Stimulated activated CD8-positive, alpha-beta memory T cell treated with anti-CD3 and anti-CD28 coated beads, Interleukin-7, amount 100 ng/mL, for 48 hours (primary cell): ENCODE data around the gene MARCKSL1.

Experiments
- DNase-seq, 2 donors: peaks; one replicate each; pipeline ENCODE4 v3.0.0-alpha.2; 2020; ENCODE audit warnings: low read depth in 1 of 2; ENCODE audit errors: extremely low read depth in 1 of 2

The MARCKSL1 gene

DNA sequence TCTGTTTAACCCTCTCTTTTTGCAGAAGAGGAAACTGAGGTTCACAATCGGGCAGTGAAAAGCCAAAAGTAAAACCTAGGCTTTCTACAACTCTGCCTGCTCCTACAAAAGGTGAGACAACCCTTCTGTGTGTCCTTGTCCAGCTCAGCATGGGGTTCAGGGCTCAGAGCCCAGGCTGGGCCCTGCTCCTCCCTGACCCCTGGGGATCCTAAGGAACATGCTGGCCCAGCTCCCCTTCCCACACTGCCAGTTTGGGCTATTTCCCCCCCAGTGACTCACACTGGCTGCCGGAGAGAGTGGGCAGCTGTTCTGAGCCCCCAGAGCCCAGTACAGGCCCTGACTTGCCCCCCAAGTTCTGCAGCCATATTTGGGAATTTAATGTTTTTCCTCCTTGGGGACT is 17.4 kb upstream of the MARCKSL1 start:
- DNase-seq = no peak

DNA sequence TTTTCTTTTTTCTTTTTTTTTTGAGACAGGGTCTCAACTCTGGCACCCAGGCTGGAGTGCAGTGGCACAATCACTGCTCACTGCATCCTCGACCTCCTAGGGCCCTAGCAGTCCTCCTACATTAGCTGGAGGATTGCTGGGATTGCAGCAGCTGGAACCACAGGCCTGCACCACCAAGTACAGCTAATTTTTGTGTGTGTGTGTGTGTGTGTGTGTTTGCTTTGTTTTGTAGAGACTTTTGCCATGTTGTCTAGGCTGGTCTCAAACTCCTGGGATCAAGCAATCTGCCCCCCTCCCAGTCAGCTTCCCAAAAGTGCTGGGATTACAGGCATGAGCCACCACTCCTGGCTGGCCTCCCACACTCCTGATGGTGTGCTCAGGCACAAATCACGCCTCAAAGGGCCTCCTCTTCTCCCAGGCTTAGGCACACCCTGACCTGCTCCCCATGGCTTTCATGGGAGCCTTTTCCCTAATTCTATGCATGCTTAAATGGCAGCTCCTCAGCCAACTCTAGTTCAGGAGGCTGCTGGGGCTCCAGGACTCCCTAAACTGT is 16.9 kb upstream of the MARCKSL1 start:
- no peak for DNase-seq

DNA sequence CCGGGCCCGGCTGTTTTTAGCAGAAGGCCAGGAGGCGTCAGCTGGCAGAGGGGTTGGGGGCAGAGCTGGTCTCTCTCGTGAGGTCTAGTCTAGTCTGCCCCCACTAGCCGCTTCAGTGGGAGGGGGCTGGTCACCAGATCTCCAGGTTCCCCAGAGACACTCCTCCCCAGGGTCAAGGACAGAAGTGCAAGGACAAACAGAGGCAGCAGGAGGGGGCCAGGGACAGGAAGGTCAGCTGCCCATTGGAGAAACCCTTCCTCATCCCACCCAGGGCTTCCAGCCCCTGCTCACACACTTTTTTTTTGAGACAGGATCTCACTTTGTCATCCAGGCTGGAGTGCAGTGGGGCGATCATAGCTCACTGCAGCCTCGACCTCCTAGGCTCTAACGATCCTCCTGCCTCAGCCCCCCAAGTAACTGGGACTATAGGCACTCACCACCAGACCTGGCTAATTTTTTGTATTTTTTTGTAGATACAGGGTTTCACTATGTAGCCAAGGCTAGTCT is 16.3 kb upstream of the MARCKSL1 start:
- DNase-seq = no peak

DNA sequence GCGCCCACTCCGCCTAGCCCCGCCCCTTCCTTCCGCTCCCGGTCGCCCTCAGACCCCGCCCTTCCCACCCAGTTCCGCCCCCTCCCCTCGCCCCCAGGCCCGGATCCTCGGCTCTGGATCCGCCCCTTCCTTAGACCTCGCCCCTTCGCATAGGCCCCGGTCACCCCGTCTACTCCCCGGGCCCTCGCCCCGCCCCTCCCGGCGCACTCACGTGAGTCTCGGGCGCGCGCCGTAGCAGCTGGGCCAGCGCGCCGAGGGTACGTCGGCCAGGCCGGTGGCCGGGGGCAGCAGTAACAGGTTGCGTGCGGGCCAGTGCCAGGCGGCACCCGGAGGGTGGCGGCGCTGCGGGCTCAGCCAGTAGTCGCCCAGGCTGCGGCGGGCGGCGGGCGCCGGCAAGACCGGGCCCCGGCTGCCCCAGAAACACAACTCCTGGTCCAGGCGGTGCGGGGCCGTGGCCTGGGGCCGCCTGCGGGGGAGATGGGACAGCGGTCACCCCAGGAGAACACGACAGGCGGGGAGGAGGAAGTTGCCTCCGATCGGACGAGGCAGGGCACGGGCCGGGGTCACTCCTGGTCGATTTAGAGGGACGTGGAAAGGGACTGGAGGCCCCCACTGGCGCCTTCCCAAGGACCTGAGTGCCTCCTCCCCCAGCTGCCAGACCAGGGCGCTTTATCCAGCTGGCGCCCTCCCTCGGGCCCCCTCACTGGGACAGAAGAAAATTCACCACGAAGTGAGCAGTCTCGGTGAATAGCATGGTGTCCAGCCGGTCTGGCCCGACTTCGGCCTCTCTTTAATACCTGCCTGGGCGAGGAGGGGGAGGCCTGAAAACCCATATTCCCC is 15.6 kb upstream of the MARCKSL1 start:
- DNase-seq = peak; percentile 64 to 80

DNA sequence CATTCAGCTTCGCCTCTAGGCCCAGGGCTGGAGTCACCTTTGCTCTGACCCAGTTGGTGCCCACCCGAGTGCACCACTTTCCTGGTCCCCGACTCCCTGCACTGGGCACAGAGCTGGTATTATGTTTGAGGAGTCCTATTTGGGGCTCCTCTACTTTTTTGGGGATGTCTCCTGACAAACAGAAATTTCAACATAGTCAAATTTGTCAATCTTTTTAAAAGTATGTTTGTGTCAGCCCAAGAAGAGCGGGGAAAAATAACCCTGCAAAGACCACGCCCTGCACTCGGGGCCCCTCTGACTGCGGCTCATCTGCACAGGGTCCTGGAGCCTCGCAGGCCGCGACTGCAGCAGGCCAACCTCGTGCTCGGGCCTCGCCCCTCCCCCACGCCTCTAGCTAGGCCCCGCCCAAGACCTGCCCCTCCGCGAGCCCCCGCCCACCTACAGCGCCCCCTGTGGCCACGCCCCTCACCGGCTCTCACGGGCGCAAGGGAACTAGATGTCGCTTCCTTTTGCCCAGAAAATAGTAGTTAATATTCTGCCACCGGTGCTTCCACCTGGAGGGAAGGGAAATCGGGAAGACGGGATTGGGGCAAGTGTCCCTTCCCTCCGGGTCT is 14.9 kb upstream of the MARCKSL1 start:
- peak; percentile 54 to 56 for DNase-seq

DNA sequence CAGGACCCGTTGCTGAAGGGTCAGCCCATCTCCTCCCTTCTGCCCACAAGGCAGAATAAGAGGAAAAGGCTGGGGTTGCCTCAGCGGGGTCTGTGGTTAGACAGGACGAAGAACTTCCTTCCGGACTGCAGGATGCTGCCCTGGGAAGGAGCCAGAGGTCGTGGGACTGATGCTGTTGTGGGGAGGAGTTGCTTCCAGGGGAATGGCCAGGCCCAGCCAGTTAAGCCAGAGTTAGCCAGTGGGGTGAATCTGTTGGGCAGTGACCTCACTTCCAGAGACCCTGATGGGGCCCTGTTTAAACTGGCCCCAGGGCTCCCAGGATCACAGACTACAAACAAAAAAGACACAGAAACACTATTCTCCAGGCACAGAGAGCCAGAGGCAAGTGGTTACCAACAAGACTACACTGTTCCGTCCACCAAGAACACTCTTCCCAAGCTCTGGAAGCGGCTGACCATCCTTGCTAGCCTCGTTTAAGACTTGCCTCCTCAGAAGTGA is 13.2 kb upstream of the MARCKSL1 start:
- DNase-seq = no peak

DNA sequence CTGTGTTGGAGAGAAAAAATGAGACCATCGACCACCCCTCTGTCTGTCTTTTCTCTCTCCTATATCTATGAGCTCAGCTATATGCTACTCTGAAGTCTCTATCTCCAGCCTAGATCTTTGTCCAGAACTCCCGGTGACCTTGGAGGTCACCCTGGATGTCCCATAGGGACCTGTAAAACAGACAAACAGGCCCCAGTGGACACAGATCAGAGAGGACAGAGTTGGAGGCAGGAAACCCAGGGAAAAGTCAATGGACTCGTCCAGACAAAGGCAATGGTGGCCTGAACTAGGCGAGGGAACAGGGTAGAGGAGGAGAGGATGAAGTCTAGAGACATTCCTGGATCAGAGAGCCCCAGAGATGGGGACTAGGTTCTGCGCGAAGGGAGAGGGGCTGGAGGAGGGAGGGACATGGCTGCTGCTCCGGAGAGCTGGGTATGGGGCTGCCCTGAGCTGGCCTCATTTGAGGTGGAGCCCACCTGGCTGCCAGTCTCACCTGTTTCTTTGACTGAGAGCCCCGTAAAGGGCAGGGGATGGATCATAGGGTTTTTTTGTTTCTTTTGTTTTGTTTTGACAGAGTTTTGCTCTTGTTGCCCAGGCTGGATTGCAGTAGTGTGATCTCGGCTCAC is 10.6 kb upstream of the MARCKSL1 start:
- DNase-seq = no peak

DNA sequence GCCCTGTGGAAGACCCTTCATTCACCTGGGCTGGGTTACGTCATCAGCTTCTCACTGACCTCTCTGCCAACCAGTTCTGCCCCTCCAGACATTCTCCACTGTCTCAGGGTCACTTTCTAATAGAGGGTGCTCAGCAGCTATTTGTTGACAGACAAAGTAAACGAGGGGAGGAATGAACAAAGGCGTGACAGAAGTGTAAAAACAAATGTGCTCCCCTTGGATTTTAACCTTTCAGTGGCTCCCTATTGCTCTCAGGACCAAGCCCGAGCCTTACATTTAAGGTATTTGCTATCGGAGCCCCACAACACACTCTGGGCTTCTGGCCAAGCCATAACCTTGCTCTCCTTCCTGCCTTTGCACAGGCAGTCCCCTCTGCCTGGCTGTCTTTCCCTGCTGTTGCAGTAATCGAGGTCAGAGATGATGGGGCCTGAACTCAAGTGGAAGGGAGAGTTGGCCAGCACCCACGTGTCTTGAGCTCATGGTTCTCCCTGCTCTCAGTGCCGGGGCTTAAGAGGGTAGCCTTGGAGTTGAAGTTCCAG is 9.3 kb upstream of the MARCKSL1 start:
- no peak for DNase-seq

DNA sequence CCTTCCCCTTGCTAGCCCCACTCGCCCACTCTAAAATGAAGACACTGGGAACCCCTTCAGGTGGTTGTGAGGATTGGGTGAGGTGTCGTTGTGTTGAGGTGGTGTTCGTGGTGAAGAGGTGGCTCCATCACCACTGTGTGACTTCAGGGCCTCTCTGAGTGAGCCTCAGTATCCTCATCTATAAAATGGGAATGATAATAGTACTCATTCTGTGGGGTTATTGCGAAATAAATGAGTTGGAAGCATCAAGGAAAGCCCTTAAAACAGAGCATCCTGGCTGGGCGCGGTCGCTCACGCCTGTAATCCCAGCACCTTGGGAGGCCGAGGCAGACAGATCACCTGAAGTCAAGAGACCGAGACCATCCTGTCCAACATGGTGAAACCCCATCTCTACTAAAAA is 6.7 kb upstream of the MARCKSL1 start:
- DNase-seq = no peak

DNA sequence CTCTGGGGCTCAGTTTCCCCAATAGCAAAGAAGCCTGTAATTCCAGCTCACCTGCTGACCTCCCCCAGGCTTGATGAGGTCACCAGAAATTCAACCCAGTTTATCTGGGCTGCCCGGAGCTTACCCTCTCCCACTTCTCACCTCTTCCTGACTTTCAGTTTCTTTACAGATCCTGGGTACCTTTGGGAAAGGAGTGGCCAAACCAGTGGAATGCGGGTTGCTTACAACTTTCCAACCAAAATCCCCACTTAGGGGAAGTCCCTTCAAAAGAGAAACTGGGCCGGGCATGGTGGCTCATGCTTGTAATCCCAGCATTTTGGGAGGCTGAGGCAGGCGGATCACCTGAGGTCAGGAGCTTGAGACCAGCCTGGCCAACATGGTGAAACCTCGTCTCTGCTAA is 5.9 kb upstream of the MARCKSL1 start:
- DNase-seq = no peak

DNA sequence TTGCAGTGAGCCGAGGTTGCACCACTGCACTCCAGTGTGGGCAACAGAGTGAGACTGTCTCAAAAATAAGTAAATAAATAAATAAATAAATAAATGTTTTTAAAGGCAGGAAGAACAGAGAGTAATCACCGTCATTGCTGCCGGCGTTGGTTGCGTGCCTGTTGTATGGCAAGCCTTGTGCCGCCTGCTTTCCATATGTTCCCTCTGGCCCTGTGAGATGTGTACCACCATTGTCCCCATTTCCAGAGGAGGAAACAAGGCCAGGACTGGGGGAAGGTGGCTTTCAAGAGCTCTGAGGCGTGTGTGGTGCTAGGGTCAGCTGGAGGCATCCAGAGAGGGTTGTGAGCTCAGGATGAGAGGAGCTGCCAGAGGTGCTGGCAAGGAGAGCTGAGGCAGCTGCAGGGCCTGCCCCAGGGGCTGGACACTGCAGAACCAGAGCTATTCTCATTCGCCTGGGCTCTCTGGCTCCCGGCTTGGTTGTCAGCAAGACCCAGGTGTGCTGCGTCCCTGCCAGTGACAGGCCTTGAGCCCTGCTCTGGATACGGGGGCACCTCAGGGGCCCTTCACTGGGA is 5.2 kb upstream of the MARCKSL1 start:
- DNase-seq = no peak

DNA sequence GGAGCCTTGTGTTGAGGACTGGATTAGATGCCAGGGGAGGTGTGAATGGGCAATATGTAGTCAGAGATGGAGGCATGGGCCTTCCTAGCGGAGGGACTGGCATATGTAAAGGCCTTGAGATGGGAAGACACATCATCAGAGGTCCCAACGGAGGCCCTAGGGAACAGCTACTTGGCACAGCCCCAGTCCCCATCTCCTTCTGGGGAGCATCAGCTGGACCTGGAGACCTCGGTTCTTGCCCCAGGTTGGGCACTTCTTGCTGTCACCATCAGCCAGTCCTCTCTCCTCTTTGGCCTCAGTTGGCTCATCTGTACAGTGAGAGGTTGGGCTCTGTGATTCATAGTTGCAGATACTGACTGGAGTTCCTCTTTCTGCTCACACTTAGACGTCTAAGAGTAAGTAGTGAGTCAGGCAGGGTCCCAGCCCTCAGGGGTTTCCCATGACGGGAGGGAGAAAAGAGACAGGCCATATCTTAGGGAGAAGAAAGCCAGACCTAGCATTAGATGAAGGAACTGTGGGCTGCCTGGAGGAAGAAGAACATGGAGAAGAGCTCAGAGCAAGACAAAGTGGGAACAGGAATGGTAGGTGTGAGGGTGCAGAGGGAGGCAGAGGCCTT is 3.4 kb upstream of the MARCKSL1 start:
- peak in 1 of 2 donors; percentile 60 for DNase-seq

DNA sequence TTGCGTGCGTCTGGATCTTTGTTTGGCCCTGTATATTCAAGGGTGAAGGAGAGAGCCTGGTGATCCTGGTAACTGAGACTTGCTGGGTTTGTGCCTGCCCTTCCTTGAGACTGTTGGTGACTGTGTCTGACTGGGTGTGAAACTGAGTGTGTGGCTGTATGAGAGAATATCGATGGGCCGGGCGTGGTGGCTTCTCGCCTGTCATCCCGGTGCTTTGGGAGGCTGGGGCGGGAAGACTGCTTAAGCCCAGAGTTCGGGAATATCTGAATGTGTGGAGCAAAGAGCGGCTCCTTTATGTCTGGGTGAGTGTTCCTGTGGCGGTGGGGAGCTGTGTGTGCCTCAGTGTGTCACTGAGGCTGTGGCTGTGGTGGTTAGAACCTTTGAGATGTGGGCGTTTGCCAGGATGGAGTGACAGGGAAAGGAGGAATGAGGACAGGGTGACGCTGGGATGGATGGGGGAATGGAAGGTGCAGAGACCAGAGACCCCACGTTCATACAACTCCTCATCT is 2.7 kb upstream of the MARCKSL1 start:
- DNase-seq = no peak

DNA sequence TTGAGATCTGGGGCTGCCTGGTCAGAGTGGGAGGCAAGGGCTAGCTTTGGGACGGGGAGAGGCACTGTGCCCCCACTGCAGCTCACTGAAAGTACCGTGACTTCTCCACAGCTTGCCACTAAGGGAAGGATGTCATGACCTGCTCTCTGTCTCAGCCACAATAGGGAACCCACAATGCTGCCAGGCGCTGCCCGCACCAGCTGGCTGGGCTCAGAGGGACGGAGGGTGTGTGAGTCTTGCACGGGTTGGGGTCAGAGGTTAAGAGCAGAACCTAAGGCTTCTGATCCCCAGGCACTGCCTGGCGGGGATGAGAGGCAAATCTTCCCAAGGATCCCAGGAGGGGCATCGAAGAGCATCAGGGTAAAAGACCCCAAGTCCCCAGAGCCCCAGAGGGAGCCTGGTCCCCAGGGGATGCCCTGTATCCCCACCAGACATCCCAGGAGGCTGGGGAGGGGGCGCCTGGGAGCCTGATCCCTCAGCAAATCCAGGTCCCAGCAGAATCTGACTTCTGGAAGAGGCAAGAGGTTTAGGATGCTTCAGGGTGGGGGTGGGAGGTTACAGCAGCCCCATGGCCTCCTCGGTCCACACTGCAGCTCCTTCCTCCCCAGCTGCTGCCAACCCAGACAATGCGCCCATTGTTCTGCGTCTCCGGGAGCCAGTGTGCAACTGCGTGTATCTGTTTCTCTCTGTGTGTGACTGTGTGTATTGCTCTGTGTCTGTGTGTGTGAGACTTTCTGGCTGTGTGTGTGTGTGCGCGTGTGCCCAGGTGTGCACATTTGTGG is 2.0 kb upstream of the MARCKSL1 start:
- peak in 1 of 2 donors; percentile 22 for DNase-seq

DNA sequence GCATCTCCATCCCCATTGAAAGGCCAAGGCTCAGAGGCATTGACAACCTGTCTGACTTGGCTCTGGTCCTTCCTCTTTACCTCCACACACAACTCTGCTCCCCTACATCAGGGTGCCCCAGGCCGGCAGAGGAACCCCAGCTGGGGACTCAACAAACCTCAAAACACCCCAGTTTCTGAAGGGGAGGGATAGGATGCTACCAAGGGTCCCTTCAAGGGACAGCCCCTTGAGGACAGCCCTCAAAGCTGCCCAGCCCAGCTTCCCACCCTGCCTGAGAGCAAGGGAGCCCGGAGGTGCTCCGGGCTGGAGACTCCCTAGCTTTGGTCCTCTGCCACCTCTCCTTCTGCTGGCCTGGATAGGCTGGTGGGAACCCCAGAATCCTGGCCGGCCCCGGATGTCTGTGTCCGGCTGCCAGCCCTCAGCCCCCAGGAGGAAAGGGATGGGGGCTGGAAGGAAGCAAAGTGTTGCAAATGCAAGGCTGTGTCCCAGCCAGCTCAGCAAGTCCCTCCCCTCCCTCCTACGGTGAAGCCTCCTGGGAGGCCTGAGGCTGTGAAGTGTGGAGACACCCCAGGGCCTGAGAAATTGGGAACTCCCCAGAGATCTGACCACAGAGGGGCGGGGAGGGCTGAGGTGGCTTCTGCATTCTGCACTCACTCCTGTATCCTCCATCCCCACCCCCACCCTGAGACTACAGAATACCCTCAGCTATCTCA is 1.1 kb upstream of the MARCKSL1 start:
- peak; percentile 46 to 62 for DNase-seq

DNA sequence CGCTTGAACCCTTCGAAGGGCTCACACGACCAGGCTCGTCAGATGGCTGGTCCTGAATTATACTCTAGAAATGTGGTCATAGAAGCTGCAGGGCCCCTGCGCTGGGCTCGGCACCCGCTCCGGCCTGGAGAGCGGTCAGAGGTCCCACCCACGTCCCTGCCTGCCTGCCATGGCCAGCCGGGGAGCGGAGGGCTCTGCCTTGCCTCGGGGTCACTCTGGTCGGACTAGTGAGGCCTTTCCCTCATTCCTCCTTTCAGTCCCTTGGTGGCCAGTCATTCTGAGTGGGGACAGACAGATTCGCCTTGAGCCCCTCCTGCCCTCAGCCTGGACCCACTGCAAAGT is 529 bp upstream of the MARCKSL1 start:
- DNase-seq = no peak

DNA sequence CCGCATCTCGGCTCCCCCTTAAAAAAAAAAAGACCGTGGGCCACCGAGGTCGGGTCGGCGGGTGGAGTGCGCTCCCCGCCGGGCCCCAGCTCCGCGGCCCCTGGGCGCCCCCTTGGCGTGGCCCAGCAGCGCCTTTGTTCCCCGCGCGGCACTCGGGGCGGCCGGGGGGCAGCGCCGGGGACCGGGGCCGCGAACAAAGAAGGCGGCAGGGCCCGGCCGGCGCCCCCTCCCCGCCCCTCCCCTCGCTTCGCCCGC is 571 bp downstream of the MARCKSL1 start:
- no peak for DNase-seq

DNA sequence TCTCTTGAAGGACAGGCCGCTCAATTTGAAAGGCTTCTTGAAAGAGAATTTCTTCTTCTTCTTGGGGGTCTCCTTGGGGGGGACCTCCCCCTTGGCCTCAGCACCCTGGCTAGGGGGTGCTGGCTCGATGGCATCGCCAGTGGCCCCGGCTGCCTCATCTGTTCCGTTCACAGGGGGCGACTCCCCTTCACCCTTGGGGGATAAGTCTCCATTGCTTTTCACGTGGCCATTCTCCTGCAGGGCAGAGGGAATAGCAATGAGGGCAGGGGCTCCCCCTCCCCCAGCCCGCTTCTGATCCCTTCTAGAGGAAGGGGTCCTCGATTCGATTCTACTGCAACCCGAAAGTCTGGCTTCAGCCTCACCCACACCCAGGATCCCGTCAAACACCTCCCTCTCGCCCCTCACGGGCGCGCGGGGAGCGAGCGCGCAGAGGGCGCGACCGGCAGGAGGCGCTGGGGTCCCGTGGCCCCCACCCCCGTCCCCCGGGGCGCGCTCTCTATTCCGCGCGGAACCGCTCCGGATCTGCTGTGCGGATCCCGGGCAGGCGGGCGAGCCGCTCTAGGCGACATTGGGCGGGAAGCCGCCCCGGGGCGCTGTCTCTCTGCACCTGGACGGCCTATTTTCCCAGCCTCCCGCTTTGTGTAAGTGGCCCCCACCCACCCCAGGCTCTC is 1.0 kb downstream of the MARCKSL1 start:
- peak in 1 of 2 donors; percentile 34 for DNase-seq
